Endodermal cell (in vitro differentiated cells): ENCODE measurements around the gene KBTBD12. TPM values are rescaled to one million over a fixed set of nuclear protein-coding genes. Genes with fewer than 3 reads are reported as not detected.
"Not testable (repeated sequence)": the region's sequence is repeated elsewhere in the genome, so short reads cannot be mapped to it uniquely, and the experiment has no call there.

Source experiments
- DNase-seq: peaks from one replicate; pipeline ENCODE4 v3.0.0-alpha.2; 2017
- H3K27ac ChIP-seq: 2 replicates; pipeline ENCODE4 v1.5.1; 2013; ENCODE audit warnings: mild to moderate bottlenecking, low read depth, low read length, moderate library complexity
- H3K27me3 ChIP-seq: 2 replicates; pipeline ENCODE4 v1.6.1; 2013; ENCODE audit warnings: mild to moderate bottlenecking, low read length, moderate library complexity; ENCODE audit not compliant: insufficient read depth, control insufficient read depth, poor library complexity, severe bottlenecking
- H3K36me3 ChIP-seq: 2 replicates; pipeline ENCODE4 v1.7.0; 2013; ENCODE audit warnings: mild to moderate bottlenecking, low read length, moderate library complexity; ENCODE audit not compliant: control insufficient read depth, insufficient read depth
- H3K4me1 ChIP-seq: one replicate; pipeline ENCODE4 v1.7.0; 2013; ENCODE audit warnings: low read length; ENCODE audit not compliant: control insufficient read depth, insufficient read depth
- H3K4me3 ChIP-seq: 2 replicates; pipeline ENCODE4 v1.5.1; 2013; ENCODE audit warnings: mild to moderate bottlenecking, low read length, moderate library complexity
- H3K9ac ChIP-seq: 2 replicates; pipeline ENCODE4 v1.6.1; 2013; ENCODE audit warnings: mild to moderate bottlenecking, low read length, moderate library complexity; ENCODE audit not compliant: poor library complexity, severe bottlenecking; ENCODE audit errors: extremely low read depth
- H3K9me3 ChIP-seq: 2 replicates; pipeline ENCODE4 v1.6.1; 2013; ENCODE audit warnings: mild to moderate bottlenecking, low read length, moderate library complexity; ENCODE audit not compliant: control insufficient read depth
- H3K27ac Mint-ChIP-seq: 2 replicates; pipeline ENCODE4 v1.8.0; 2020; ENCODE audit warnings: mixed read lengths
- H3K27me3 Mint-ChIP-seq: 2 replicates; pipeline ENCODE4 v1.8.0; 2021; ENCODE audit warnings: mild to moderate bottlenecking, mixed read lengths; ENCODE audit not compliant: insufficient read depth
- H3K36me3 Mint-ChIP-seq: 2 replicates; pipeline ENCODE4 v1.8.0; 2020; ENCODE audit warnings: low read depth, mixed read lengths
- H3K4me1 Mint-ChIP-seq: 2 replicates; pipeline ENCODE4 v1.8.0; 2020; ENCODE audit warnings: mixed read lengths
- H3K4me3 Mint-ChIP-seq: 2 replicates; pipeline ENCODE4 v1.8.0; 2020; ENCODE audit warnings: mild to moderate bottlenecking, moderate library complexity, mixed read lengths
- H3K9me3 Mint-ChIP-seq: 2 replicates; pipeline ENCODE4 v1.8.0; 2020; ENCODE audit warnings: mild to moderate bottlenecking, mixed read lengths
- CTCF ChIP-seq: fragments of 200-600 bp; sonication (generic); conservative IDR thresholded peaks from 2 replicates; pipeline ENCODE4 v1.5.0; 2021; ENCODE audit warnings: antibody characterized with exemption, mild to moderate bottlenecking
- WGBS, 2 experiments: methylation state at CpG; one replicate each; pipeline versions ENCODE4 v1.1.5 to v1.1.7; 2013; ENCODE audit warnings: missing lambda C conversion rate in 2 of 2, mixed read lengths in 1 of 2; ENCODE audit not compliant: insufficient coverage in 1 of 2, insufficient read length in 1 of 2; 5-methylcytosine and 5-hydroxymethylcytosine counted together
- total RNA-seq, 2 donors: library from RNA; stranded (reverse); fragmentation: NEBNext Ultra II Directional in 1 of 2; extraction: Animal tissue kit (Norgen Biotek cat#: 25700) in 1 of 2; gene quantifications; 2 replicates in 1 of 2; 3 replicates in 1 of 2; pipeline ENCODE4 v1.2.1, GENCODE V29; 2021

Gene KBTBD12
- total RNA-seq, 2 donors from 2014 or later = 0.24 to 0.42 TPM

GRCh38 chr3:127909646-127910045 lies 5.4 kb upstream of the KBTBD12 start:
- peaks cover 4% of the 10 kb centered on the region for H3K4me1 Mint-ChIP-seq
- H3K27ac ChIP-seq = no peak overlapping the region
- H3K27ac Mint-ChIP-seq = no peak overlapping the region
- no peaks in the 10 kb centered on the region for H3K36me3 Mint-ChIP-seq
- no peak for DNase-seq
- no peaks in the 10 kb centered on the region for H3K9me3 ChIP-seq
- H3K9ac ChIP-seq = no peak overlapping the region
- no peaks in the 10 kb centered on the region for H3K36me3 ChIP-seq
- TF ChIP-seq CTCF = no peak
- H3K27me3 Mint-ChIP-seq = peaks cover 77% of the 10 kb centered on the region
- H3K4me3 ChIP-seq = no peak overlapping the region
- H3K27me3 ChIP-seq = peaks cover 28% of the 10 kb centered on the region
- peaks cover 9% of the 10 kb centered on the region for H3K9me3 Mint-ChIP-seq
- WGBS, 2 experiments = 80% methylated on average over 4 of the region's 4 CpGs; no CpG with 5 or more reads in 1 of the 2 experiments
- H3K4me3 Mint-ChIP-seq = no peak overlapping the region
- H3K4me1 ChIP-seq = no peaks in the 10 kb centered on the region

- no peak for TF ChIP-seq CTCF
- no peaks in the 10 kb centered on the region for H3K4me1 ChIP-seq
- H3K27me3 Mint-ChIP-seq = peaks cover 83% of the 10 kb centered on the region
- no peak for DNase-seq
- 77 to 91% methylated on average over 6 to 7 of the region's 8 CpGs for WGBS, 2 experiments
- H3K27ac ChIP-seq = no peak overlapping the region
- peaks cover 11% of the 10 kb centered on the region for H3K9me3 Mint-ChIP-seq
- H3K9ac ChIP-seq = no peak overlapping the region
- no peaks in the 10 kb centered on the region for H3K9me3 ChIP-seq
- no peak overlapping the region for H3K4me3 Mint-ChIP-seq
- no peaks in the 10 kb centered on the region for H3K36me3 Mint-ChIP-seq
- H3K27me3 ChIP-seq = peaks cover 43% of the 10 kb centered on the region
- no peaks in the 10 kb centered on the region for H3K36me3 ChIP-seq
- peaks cover 2% of the 10 kb centered on the region for H3K4me1 Mint-ChIP-seq
- no peak overlapping the region for H3K27ac Mint-ChIP-seq
- H3K4me3 ChIP-seq = no peak overlapping the region
Measured at GRCh38 chr3:127911421-127911931, 3.6 kb upstream of the KBTBD12 start.

DNA sequence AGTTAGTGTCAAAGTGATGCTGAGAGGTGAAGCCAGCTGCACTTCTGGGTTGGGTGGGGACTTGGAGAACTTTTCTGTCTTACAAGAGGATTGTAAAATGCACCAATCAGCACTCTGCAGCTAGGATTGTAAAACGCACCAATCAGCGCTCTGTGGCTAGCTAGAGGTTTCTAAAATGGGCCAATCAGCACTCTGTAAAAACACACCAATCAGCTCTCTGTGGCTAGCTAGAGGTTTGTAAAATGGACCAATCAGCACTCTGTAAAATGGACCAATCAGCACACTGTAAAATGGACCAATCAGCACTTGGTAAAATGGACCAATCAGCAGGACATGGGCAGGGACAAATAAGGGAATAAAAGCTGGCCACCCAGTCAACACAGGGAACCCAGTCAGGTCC lies 1.2 kb upstream of the KBTBD12 start:
- not testable (repeated sequence) for H3K27ac Mint-ChIP-seq, H3K4me3 ChIP-seq, H3K36me3 ChIP-seq, H3K4me1 Mint-ChIP-seq, H3K4me1 ChIP-seq, H3K36me3 Mint-ChIP-seq, H3K4me3 Mint-ChIP-seq, H3K9ac ChIP-seq, DNase-seq, H3K9me3 ChIP-seq, H3K27ac ChIP-seq
- Mint-ChIP-seq H3K9me3 (peaks cover 11% of the 10 kb centered on the region), H3K27me3 (peaks cover 78% of the 10 kb centered on the region)
- H3K27me3 ChIP-seq = peaks cover 42% of the 10 kb centered on the region
- WGBS, 2 experiments = 80 to 100% methylated on average over 2 of the region's 2 CpGs

DNA sequence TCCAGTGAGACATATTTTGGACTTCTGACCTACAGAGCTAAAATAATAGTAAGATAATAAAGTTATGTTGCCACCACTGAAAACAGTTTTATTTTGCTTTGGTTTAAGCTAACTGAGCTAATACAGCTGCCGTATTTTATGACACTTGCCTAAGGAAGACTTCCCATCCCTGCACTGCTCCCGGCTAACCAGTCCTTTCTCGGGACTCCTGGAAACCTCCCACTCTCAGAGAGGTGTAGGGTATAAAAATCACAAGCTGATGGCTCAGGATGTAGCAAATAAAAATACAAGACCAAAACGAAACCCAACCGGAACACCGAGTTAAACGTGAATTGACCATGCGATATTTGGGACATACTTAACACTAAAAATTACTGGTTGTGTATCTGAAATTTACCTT lies 448 bp upstream of the KBTBD12 start:
- H3K4me1 ChIP-seq = no peaks in the 10 kb centered on the region
- TF ChIP-seq CTCF = no peak
- H3K27me3 Mint-ChIP-seq = peaks cover 71% of the 10 kb centered on the region
- H3K9ac ChIP-seq = no peak overlapping the region
- no peaks in the 10 kb centered on the region for H3K36me3 Mint-ChIP-seq
- H3K4me3 Mint-ChIP-seq = peak overlapping the region; percentile 45
- H3K9me3 Mint-ChIP-seq = peaks cover 11% of the 10 kb centered on the region
- H3K4me3 ChIP-seq = no peak overlapping the region
- no peak overlapping the region for H3K27ac ChIP-seq
- 94 to 100% methylated on average over 2 to 8 of the region's 8 CpGs for WGBS, 2 experiments
- H3K27me3 ChIP-seq = peaks cover 35% of the 10 kb centered on the region
- H3K4me1 Mint-ChIP-seq = peaks cover 2% of the 10 kb centered on the region
- H3K36me3 ChIP-seq = no peaks in the 10 kb centered on the region
- no peak for DNase-seq
- no peak overlapping the region for H3K27ac Mint-ChIP-seq
- H3K9me3 ChIP-seq = no peaks in the 10 kb centered on the region
